ENCODE data around the gene KAT7.
"Not testable (repeated sequence)": the region's sequence is repeated elsewhere in the genome, so short reads cannot be mapped to it uniquely, and the experiment has no call there.

The KAT7 gene

DNA sequence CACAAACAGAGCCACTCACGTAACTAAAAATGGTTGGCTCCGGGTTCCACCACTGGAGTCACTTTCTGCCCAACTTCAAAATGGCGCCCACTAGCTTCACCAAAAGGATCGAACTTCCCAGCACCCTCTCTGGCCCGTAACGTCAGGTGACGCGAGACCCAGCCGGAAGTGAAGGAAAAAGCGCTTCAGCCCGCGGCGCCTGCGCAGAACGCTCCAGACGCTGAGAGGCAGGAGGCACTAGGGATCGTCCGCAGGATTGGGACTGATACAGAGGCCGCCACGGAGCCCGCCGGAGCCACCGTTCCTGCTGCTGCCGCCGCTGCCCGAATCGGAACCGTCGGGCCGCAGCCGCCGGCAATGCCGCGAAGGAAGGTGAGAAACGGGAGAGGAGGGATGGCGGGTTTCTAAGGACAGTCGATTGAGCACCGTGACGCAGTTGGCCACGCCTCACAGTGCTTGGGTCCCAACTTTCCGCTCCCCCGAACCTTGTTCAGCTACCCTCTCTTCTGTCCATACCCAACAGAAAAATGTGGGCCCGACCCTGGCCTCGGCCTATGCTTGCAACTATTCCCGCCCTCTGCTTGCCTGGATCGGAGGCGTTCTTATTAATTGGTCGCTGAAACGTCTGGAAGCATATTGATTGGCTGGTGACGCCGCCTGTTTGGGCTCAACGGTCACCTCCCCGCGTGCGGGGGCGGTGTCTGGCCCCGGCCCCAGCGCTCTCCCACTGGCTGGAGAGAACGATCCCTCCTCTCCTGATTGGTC is at the start of gene KAT7:
TSS of gene KAT7 (plus strand) at position 204 of the 765 bp plus-strand sequence. CDS start at position 358, 154 bp downstream.
- in situ Hi-C loops (cut with HindIII; ENCODE audit: low sequenced_read_pairs), result no loop called here

DNA sequence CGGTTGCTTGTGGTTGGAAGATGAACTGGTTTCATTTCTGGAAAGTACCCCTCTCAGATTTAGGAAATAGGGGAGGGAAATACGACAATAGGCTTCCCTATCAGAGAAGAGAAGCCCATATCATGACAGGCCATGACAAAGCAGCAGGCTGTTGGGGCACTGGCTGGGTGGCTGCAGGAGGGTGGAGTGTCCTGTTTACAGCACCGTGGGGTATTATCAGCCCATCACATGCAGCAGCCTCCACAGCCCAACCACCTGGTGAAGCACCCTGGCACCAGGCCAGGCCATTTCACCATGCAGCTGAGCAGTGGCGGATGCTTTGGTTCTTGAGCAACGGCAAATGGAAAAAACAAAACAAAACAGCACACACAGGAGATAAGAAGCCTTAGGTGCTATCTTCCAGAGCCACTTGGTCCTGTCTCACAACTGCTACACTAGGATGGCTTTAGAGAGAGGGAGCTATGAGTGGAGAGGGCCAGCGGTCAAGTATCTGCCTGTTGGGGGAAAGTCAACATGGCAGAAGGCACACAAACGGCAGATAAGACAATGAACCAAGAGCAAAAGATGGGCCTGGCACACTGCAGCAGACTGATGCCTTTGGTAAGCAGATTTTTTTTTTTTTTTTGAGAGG is 48.7 kb upstream of the KAT7 start:
- in situ Hi-C loops (cut with HindIII; ENCODE audit: low sequenced_read_pairs), result loop anchor here (5.0 kb wide), 1 partner anchor 38 kb away; no protein-coding TSS in a partner anchor

DNA sequence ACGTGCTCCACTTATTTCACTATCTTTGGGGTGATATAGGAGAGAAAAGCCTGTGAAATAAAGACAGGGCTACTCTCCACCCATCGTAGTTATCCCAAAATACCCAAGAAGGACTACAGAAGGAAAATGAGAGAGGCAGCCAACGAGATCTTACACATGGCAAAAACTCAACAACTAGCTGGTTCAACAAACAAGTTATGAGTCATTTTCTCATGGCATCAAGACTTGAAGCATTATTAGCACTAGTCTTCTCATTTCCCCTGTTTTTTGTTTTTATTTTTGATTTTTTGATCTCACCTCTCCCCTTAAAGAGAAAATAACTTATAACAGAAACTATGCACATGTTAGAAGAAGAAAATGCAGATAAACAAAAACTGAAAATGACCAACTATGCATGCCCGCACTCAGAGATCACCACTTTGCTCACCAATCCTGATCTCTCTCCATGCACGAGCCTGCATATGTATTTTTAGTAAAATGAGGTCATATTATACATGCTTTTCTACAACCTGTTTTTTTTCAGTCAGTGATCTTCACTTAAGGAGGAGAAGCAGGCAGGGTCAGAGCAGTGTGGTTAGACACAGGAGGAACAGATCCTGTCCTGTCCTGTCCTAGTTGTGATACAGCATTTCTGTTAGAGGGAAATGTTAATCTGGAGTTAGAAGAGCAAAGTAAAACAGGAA is 47.3 kb upstream of the KAT7 start:
- in situ Hi-C loops (cut with HindIII; ENCODE audit: low sequenced_read_pairs), result no loop called here

DNA sequence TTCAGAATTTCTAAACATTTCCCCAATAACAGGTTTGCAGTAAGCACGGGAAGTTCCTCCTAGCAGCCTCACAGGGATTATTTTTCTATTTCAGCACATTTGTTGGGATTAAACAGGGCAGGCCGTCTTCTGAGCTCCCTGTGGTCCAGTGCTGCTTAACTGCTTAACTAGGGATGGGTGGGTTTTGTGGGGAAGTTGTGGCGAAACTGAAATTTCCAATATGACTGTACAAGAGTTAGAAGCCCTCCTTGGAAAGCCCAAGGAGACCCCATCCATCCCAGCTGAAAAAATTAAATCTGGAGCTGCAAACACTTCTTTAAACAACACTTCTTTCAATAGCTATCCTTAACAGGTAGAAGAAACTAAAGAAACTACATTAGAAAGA is 46.8 kb upstream of the KAT7 start:
- in situ Hi-C loops (cut with HindIII; ENCODE audit: low sequenced_read_pairs), result no loop called here

DNA sequence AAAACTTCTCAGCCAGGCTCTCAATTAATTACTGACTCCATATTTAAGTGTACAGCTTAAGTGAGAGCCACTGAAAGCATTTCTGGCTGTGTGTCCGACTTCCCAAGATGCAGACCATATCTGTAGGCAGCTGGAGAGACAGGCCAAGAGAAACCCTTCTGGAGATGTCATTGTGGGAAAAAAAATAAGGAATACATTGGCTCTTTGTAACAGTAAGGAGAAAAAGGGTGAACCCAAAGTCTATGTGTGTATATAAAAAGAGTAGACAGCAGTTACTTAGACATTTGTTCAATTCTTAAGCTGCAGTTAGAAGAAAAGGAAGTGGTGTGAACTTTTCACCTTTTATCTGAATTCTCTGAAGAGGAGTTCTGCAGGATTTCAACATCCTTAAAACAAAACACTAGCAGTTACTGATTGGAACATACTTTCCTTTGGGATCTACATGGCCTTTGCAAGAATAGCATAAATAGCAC is 46.3 kb upstream of the KAT7 start:
- in situ Hi-C loops (cut with HindIII; ENCODE audit: low sequenced_read_pairs), result no loop called here

DNA sequence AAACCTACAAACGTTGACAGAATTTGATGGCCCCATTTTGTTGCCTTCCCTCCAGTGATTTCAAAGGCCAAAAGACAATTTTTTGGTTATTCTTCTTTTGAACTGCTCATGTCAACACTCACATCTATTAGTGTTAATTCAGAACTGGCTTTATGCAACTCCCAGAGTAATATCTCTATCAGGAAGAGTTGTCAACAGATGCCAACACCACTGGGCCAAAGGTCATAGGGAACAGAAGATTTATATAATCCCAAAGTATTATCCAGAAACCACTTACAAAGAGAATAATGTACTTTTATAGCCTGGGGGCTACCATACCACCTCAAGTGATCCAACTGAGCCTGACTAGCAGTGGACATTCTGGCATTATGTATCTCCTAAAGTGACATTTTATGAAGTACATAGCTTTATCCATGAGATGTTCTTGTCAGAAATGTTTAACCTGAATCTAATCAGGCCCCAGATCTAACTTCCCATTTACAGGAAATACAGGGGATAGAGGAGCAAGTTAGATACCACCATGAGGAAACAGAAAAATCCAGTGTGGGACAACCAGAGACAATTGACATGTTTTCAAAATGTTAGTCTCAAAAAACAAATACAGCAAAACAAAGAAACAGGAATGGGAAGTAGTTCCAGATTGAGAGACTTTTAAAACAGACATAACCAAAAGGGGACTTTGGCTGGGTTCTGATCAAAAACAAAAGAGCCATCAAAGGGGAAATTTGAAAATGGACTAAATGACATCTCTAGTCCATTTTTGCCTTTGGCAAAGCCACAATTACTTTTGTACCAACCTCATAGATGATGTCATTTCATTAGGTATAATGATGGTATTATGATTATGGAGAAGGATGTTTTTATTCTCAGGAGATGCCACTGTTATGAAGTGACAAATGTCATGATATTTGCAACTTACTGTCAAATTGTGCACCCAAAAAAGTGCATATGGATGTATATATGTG is 43.0 kb upstream of the KAT7 start:
- in situ Hi-C loops (cut with HindIII; ENCODE audit: low sequenced_read_pairs), result no loop called here

DNA sequence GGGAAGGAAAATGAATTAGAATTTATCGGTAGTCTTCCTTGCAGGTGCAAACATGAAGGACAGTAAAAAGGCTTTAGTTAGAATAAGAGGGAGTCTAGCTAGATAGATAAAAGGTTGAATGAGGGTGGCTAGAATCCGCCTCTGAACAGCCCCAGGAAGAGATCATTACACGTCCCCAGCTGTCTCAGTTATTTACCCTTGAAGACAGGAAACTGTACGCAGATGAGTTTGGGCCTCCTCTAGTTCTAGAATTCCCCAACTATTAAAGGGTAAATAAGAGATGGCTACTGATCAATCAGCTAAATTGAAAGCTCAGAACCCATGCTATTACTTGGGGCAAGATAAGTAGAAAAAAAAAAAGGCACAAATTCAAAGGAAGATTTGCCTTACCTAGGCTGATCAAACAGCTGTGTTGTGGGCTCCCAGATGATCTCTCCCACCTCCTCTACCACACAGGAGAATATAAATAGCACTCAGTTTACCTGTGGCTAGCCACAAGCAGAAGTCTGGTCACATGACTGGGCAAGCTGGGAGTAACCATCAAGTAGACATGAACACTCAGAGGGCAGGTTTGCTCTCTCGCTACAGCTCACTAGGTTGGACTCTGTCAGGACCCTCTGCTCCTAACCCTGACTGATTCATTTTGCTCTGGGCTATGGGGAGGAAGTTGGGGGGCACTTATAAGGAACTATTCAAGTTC is 41.5 kb upstream of the KAT7 start:
- in situ Hi-C loops (cut with HindIII; ENCODE audit: low sequenced_read_pairs), result no loop called here

DNA sequence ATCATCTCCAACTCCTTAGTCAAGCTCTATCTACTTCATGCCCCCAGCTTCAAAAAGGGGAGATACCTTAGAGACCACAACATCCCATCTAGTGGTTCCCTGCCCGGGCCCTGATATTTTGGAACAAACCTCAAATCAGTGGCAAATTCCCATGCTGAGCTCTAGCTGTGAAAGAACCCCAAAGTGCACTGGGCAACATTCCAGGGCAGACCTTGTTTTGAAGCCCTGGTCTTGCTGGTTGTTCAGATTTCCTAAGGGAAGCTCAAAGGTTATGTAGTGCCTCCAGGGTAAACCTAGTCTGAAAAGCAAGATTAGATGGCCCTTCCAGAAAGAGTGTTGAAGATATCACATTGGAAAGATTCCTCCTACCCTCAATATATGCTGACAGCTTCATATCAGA is 40.8 kb upstream of the KAT7 start:
- in situ Hi-C loops (cut with HindIII; ENCODE audit: low sequenced_read_pairs), result no loop called here

DNA sequence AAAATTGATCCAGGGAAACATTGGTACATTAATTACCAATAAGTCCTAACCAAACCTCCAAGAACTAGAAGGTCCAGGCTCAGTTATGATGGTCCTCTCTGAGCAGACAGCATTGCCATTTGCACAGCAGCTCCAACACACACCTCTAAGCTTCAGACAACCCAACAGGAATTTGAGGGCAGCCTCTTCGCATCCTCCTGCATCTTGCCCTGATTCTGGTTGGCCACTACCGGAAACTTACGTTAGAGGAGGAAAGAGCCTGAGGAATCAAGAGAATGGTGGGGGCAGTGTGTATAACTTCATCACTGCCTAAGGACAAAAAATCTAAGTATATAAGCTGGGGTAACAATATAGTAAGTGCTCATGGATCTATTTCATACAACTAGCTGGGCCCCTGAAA is 40.3 kb upstream of the KAT7 start:
- in situ Hi-C loops (cut with HindIII; ENCODE audit: low sequenced_read_pairs), result no loop called here

DNA sequence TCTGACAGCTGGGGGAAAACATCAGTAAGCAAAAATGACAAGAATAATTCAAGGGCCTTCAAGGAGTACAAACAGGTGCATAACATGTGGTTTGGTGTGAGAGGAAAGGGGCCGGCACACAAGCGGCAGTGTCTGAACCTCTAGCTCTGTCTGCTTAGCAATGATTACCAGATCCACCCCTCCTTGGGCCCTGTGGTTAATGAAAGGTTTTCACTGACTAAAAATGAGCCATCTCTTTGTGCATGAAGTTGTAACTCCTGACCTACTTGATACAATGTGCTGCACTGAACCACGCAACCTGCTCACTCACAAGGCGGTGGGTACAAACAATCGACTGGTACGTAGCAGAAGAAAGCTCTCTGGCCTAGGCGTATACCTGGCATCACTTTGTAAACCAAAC is 39.7 kb upstream of the KAT7 start:
- in situ Hi-C loops (cut with HindIII; ENCODE audit: low sequenced_read_pairs), result no loop called here

DNA sequence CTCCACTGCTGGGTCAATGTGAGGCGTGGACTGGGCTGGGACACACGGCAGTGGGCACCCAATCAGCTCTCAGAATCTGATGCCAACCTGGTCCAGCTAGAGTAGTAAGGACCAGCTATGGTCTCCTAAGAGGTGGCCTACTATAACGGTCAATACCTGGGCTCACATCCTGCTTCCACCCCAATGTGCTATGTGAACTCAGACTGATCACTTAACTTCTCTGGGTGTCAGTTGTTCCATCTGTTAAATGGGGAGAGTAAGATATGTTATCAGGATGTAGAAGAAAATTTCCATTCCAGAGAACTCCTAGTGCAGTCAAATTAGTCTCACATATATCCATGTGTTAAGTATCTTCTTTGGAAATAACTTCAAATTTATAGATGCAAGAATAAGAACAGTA is 38.8 kb upstream of the KAT7 start:
- in situ Hi-C loops (cut with HindIII; ENCODE audit: low sequenced_read_pairs), result no loop called here

DNA sequence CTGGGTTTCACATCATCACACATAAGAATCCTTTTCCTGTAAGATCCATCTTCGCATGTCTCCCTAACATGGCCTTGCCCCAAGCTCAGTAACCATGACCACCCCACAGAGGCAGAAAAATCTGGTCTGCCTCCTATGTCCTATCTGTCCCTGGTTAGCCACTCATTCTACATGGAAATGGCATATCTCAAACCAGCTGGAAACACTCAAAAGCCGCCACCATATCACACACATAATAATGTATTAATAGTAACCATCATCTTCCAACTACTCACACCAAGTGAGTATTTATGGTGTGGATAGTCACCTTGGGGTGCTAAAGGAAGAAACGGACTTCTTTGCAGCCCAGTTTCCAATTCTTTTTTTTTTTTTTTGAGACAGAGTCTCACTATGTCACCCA is 36.0 kb upstream of the KAT7 start:
- in situ Hi-C loops (cut with HindIII; ENCODE audit: low sequenced_read_pairs), result no loop called here

DNA sequence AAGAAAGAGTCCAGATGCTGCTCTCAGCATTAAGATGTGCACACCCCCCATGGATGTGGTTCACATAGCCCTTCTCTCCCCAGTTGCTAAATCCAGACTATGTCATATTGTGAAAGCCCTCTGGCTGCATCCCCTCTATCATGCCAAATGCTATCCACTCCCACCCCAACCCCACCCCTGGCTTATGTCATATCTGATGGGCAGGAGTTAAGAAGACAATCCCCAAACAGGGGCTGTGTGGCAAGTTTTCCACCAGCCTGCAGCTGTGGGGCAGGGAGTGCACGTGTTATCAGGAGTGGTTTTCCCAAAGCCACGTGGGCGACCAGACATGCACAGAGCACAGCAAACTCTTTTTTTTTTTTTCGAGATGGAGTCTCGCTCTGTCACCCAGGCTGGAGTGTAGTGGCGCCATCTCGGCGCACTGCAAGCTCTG is 34.5 kb upstream of the KAT7 start:
- in situ Hi-C loops (cut with HindIII; ENCODE audit: low sequenced_read_pairs), result no loop called here

DNA sequence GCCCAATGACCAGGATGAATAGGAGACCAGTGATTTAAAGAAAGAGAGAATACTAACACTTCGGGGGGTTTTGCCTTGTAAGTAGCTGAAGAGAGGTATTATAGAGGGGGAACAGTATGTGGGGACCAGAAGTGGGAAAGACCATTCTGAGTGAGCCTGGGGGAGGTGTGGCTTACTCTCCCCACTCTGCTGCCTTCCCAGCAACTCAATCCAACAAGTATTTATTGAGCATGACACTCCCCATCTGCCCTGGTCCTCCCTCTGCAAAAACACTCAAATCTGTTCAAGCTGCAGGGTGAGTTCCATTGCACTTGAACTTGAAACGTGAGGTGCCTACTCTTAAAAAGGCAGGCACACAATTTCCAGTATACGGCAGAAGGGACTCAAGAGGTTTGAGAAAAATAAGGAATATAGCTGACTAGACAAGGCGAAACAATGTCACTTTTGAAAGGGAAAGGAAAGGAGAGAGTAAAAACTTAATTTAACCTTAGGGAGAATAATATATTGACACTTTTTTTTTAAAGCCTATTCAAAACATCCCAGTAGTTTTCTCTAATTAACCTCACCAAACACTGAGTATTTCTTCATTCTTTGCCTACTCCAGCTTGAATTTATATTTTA is 32.7 kb upstream of the KAT7 start:
- in situ Hi-C loops (cut with HindIII; ENCODE audit: low sequenced_read_pairs), result no loop called here

DNA sequence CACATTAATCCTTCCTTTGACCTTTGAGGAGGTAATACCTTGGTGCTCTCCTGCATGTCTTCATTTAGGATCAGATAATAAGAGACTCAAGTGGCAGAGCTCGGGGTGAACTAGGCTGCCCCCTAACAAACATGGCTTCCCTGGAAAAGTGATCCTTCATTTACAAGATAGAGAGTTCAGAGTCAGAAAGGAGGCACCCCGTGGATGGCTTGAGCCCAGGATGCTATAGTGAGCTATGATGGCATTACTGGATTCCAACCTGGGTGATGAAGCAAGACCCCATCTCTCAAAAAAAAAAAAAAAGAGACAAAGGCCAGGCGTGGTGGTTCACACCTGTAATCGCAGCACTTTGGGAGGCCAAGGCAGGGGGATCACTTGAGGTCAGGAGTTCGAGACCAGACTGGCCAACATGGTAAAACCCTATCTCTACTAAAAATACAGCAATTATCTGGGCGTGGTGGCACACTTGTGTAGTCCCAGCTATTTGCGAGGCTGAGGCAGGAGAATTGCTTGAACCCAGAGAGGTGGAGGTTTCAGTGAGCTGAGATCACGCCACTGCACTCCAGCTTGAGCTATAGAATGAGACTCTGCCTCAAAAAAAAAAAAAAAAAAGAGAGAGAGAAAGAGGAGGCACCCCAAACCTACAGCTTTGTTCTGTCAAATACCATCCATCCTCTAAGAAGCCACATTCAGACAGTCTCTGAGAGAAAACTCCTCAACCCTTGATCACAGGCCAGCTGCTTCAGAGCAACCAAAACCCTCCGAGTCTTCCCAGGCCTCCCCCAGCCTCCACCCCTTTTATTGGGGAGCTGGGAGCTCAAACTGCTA is 31.9 kb upstream of the KAT7 start:
- in situ Hi-C loops (cut with HindIII; ENCODE audit: low sequenced_read_pairs), result no loop called here

DNA sequence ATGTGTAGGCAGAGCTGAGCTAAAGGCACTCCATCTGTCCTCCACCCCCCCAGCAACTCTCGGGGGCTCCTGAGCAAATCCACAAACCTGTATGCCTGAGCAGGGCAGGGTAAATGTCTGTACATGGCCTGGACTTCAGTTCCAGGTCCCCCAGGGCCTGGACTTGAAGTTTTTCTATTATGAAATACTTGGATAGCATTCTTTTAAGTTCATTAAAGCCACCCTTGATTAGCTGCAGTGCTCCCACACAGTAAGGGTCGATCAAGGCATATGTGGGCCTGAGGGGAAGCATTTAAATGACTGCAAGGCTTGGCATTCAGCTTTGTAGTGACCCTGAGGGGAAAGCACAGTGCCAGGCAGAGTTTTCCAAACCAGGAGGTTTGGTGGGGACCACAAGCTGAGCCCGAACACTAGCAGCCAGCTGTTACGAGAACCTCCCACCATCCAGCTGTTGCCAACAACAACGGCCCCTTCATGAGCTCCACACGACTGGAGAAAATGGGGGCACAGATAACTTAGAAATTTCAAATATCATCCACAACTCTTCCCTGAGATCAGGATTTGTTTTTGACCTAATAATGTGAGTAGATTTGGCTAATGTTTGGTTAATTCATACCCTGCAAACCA is 31.2 kb upstream of the KAT7 start:
- in situ Hi-C loops (cut with HindIII; ENCODE audit: low sequenced_read_pairs), result no loop called here

DNA sequence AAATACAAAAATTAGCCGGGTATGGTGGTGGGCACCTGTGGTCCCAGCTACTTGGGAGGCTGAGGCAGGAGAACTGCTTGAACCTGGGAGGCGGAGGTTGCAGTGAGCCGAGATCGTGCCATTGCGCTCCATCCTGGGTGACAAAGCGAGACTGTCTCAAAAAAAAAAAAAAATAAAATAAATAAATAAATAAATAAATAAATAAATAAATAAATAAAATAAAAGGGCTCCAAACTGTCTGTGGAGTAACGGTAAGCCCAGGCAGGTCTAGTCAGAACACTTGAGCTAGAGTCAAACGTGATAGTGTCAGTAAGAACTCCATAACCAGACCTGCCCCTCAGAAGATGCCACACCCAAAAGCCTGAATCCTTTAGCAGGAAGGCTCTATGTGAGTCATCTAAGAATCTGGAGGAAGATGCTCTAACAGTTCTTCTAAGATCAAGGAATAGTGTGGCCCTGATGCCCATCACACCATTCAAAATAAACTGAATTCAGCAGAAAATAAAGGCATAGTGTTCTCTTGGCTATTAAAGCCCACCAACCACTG is 29.9 kb upstream of the KAT7 start:
- in situ Hi-C loops (cut with HindIII; ENCODE audit: low sequenced_read_pairs), result not testable (repeated sequence)

DNA sequence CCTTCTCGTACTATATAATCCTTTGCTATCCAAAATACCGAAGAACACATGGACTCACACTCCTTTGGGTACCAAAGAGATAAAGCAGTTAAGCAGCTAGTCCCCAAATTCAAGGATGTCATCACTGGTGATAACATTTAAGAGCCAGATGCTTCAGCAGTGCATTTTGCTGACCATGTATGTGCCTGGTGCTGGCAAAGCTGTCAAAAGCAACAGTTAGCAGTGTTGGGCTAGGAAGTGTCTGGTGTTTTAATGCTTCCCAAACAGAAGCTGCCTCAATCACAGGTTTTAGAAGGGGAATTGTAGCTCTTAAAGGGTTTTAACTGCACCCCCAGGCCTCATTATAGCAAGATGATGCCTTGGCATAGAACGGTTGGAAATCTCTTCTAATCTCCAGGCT is 29.3 kb upstream of the KAT7 start:
- in situ Hi-C loops (cut with HindIII; ENCODE audit: low sequenced_read_pairs), result no loop called here
